ENCODE measurements around the gene LONRF2. TPM values are rescaled to one million over a fixed set of nuclear protein-coding genes. Genes with fewer than 3 reads are reported as not detected.
A peak's percentile ranks its signal among the peaks of the same experiment; 100 is the strongest.
"Not testable (repeated sequence)": the region's sequence is repeated elsewhere in the genome, so short reads cannot be mapped to it uniquely, and the experiment has no call there.

The LONRF2 gene
- 1 to 10 TPM; 2.1 to 4.6 (median 3.4) TPM for polyA plus RNA-seq (ENCODE audit: insufficient read depth in 1 of 5, insufficient read length in 5 of 5, low replicate concordance in 1 of 5)
- long read RNA-seq, donor 1, full-length matches to known transcripts: 1 of 1 reads
- long read RNA-seq, donor 1, partial matches to known transcripts: 0 of 1 reads
- long read RNA-seq, donor 1, other reads (novel, unspliced or antisense): 0 of 1 reads
- long read RNA-seq, donor 2: 0 reads
- long read RNA-seq, donor 3: 0 reads
- long read RNA-seq, donor 4: 0 reads
- long read RNA-seq, donor 5: 0 reads
- long read RNA-seq, donor 6, full-length matches to known transcripts: 2 of 2 reads
- long read RNA-seq, donor 6, partial matches to known transcripts: 0 of 2 reads
- long read RNA-seq, donor 6, other reads (novel, unspliced or antisense): 0 of 2 reads
- long read RNA-seq, donor 7: 0 reads
- long read RNA-seq, donor 8, full-length matches to known transcripts: 1 of 1 reads
- long read RNA-seq, donor 8, partial matches to known transcripts: 0 of 1 reads
- long read RNA-seq, donor 8, other reads (novel, unspliced or antisense): 0 of 1 reads

DNA sequence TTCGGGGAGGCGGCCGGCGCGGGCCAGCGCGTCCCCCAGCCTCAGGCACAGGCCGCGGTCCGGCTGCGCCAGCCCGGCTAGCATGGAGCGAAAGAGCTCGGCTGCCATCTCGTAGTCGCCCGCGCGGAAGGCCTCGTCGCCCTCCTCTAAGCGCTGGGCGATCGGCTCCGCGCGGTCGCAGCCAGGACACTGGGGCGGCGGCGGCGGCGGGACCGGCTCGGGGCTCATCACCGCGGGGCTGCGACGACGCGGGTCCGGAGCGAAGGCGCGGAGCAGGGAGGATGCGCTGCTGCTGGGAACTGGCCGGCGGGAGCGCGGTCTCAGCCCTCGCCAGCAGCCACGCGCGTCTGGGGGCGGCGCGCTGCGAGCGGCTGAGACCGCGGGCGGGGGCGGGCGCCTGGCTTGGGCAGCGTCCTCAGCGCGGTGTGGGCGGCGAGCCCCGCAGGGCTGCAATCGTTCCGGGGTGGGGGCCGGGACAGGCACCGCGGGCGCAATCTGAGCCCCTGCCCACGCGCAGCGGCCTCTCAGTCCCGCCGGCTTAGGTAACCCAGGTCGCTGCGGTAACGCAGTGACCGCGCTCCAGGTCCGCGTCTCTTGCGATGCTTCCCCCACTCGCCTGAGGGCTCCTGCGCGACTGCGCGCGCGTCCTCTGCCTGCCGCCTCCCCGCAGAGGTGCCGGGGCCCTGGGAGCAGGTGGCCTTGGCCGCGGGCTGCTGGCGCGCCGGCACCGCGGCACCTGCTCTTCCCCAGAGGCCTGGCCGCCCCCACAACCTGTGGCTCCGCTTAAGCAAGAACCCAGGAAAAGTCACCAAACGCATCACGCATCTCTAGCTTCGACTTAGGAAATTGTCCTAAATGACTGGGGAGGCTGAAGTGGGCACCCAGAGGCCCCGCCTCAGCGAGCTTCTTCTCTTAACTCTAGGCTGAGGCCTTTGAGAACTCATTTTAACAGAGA is at the start of gene LONRF2:
Gene LONRF2 (minus strand): TSS at position 636 of the 955 bp plus-strand sequence. CDS start 408 bp downstream, at position 228.
- peak in 1 of 2 donors; percentile 29 for DNase-seq

DNA sequence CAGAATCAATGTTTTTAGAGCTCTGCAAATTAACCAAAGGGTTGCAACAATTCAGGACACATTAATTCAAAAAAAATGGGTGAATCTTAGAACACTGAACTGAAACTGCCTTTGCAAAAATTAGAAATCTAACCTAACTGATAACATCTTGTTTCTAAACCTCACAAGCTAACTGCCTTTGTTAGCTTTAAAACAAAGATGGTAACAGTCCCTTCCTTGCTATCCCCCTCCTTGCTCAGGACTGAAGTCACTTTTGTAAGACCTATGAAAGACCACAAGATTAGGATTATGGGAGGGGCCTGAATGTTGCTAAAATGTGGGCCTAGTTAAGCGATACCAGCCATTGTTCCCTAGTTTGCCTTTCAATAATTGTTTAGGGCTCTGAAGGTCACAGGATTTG is 44.9 kb upstream of the LONRF2 start:
- no peak for DNase-seq

DNA sequence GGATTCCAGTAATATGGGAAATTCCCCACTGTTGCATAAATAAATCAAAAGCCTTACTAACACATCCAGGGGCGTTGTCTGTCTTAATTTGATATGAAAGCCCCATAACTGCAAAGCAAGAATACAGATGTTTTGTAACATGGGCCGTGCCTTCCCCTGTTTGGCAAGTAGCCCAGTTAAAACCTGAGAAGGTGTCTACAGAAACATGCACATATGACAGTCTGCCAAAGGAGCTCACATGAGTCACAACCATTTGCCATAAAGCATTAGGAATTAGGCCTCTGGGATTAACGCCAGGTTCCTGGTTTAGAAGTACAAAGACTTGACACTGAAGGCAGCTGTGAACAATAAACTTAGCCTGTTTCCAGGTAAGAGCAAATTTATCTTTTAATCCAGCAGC is 43.1 kb upstream of the LONRF2 start:
- no peak for DNase-seq

DNA sequence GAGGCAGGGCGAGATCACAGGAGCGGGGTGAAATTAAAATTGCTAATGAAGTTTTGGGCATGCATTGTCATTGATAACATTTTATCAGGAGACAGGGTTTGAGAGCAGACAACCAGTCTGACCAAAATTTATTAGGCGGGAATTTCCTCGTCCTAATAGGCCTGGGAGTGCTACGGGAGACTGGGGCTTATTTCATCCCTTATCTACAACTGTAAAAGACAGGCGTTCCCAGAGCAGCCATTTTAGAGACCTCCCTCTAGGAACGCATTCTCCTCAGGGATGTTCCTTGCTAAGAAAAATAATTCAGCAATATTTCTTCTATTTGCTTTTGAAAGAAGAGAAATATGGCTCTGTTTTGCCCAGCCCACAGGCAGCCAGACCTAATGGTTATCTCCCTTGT is 40.0 kb upstream of the LONRF2 start:
- not testable (repeated sequence) for DNase-seq

DNA sequence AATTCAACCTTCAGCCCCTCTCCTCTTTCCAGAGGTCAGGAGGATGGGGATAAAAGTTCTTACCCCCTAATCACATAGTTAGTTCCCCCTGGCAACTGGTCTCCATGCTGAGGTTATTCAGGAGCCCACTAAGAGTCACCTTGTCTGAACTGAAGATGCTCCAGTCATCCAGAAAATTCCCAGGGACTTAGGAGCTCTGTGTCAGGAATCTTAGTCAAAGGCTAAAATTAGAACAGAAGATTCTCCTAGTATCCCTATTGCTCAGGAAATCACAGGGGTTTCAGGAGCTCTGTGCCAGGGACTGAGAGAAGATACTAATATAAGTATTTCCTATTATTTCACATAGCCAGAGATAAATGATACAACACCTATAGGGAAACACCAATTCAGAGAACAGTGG is 37.3 kb upstream of the LONRF2 start:
- DNase-seq: no peak

GRCh38 chr2:100358554-100358953 is 36.3 kb upstream of the LONRF2 start:
- DNase-seq: no peak

DNA sequence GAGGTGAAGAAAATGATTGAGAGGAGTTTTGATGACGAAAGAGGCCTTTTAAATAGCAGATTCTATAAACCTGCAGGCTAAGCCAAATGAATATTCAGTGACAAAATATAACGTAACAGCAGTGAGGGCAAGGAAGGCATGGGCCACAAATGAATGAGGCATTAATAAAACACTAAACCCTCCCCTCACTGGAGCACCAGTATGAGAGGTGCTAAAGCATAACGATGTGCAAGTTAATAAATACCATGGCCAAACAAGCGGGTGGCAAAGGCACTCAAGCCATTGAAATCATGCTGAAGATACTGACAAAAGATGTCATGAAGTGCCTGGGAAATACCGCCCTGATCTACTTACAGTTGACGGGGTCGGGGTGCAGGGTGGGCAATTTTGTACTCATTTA is 30.2 kb upstream of the LONRF2 start:
- no peak for DNase-seq

DNA sequence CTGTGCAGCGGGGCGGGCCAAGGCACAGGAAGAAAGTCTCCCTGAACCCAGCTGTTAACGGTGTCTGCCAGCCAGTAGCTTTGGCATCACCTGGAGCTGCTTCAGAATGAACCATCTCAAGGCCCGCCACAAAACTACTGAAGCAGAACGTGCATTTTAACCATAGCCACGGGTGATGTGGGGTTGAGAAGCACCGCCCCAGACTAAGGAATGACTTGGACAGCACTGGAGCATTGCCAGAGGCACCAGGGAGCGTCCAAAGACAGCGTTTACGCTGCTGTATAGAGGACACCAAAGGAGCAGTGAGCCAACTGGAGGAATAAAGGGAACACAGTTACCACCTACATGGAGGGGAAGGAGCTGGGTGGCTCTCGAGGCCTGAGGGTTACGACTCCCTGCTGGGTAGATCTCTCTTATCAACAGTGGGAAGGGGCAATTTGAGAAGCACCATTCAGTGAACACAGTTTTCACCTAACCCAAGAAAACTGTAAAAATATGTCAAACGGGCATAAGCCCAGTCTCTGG is 28.4 kb upstream of the LONRF2 start:
- no peak for DNase-seq

DNA sequence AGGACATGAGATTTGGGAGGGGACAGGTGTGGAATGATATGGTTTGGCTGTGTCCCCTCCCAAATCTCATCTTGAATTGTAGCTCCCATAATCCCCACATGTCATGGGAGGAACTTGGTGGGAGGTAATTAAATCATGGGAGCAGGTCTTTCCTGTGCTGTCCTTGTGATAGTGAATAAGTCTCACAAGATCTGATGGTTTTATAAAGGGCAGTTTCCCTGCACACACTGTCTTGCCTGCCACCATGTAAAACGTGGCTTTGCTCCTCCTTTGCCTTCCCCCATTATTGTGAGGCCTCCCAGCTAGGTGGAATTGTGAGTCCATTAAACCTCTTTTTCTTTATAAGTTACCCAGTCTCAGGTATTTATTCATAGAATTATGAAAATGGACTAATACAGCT is 22.8 kb upstream of the LONRF2 start:
- not testable (repeated sequence) for DNase-seq

DNA sequence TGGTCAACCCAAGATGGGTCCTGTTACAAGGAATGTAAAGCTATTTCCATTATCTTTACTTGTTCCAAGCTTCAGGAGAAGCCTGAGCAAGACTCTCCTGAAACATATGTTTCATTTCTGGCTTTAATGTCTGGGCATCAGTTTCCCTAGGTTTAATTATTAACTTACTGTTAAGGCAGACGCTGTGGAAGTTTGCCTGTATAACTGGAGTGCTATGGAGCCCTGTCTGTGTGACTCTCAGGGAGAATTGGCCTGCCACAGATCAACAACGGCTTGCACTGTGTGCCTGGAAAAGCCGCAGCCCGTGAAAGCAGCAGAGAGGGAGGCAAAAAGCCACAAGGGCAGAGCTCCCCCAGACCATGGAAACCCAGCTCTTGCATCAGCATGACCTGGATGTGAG is 22.1 kb upstream of the LONRF2 start:
- no peak for DNase-seq

DNA sequence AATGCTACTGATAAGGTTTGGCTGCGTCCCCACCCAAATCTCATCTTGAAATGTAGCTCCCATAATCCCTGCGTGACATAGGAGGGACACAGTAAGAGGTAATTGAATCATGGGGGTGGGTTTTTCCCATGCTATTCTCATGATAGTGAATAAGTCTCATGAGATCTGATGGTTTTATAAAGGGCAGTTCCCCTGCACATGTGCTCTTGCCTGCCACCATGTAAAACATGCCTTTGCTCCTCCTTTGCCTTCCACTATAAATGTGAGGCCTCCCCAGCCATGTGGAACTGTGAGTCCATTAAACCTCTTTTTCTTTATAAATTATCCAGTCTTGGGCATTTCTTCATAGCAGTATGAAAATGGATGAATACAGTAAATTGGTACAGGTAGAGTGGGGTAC is 20.2 kb upstream of the LONRF2 start:
- DNase-seq: not testable (repeated sequence)

GRCh38 chr2:100339823-100340222 is 17.5 kb upstream of the LONRF2 start:
- DNase-seq: no peak

GRCh38 chr2:100334929-100335328 is 12.6 kb upstream of the LONRF2 start:
- DNase-seq: no peak

GRCh38 chr2:100327742-100328141 is 5.4 kb upstream of the LONRF2 start:
- DNase-seq: no peak

DNA sequence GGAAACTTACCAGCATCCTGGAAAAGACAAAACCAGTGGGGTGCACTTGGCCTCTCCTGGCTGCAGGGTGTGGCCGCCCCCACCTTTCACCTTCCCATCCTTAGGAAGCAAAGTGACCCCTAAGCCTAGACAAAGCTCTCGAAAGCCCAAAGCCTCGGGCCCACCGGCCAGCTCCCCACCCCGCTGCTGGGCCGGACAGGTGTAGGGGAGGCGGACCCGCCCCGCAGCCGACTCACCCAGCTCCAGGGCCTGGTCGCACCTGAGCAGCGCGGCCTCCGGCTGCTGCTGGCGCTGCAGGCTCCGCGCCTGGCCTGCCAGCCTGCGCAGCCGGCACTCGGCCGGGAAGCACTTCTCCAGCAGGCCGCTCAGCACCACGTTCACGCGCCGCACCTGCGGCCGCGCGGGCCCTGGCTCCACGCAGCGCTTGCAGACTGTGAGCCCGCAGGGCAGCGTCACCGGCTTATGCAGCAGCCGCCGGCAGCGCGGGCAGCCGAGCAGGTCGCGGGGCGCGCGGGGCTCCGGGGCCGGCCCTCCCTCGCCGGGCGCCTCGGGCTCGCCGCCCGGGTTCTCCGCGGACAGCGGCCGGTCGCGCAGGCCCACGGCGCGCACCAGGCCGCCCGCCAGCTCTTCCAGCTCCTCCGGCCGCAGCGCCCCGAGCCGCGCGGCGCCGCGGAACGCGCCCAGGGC is 979 bp downstream of the LONRF2 start:
- peak in 1 of 2 donors; percentile 34 for DNase-seq

- DNase-seq: peak in 1 of 2 donors; percentile 3
Measured at GRCh38 chr2:100320547-100321178, 1.6 kb downstream of the LONRF2 start.

DNA sequence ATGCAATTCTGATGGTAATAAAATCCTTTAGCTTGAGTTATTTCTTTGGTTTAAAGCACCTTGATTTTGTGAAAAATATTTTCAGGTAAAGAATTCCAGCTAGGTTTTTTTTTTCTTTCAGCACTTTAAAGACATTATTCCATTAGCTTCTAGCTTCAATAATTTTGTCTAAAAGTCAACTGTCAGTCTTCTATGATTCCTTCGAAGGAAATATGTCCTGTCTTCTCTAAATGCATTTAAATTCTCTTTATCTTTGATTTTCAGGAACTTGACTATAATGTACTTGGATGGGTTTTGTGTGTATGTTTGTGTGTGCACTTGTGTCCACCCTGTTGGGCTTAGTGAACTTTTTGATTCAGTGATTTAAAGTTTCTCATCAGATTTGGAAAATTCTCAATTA is 4.7 kb downstream of the LONRF2 start:
- no peak for DNase-seq

GRCh38 chr2:100309973-100310719 is 12.2 kb downstream of the LONRF2 start:
- no peak for DNase-seq

DNA sequence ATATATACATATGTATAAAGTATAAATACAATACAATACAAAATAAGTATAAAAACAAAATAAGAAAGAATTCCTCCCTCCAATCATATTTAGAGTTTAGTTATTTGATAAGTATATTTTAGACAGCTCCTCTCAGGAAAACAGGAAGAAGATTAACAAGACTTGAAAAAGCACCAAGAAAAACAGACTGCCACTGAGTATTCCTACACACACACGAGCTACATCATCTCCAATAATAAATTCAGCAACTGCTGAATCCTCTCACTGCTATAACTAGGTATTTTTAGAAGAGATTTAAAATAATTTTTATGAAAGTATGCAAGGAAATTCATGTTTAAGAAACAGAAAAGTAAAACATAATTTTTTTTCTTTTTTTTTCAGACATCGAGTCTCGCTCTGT is 13.0 kb downstream of the LONRF2 start:
- DNase-seq: no peak

GRCh38 chr2:100303744-100304143 is 18.6 kb downstream of the LONRF2 start:
- no peak for DNase-seq
